ENCODE results near the gene SLC47A2. TPM values are rescaled to one million over a fixed set of nuclear protein-coding genes. Genes with fewer than 3 reads are reported as not detected.

SLC47A2 gene
- total RNA-seq, 1 donor from 2014 or later: not detected

GRCh38 chr17:19757536-19758180 lies 41.3 kb upstream of the SLC47A2 start:
- DNase-seq (ENCODE audit: low read depth): no peak
- no peak overlapping the region for H3K4me3 ChIP-seq (ENCODE audit: low read depth, low read length)
- TF ChIP-seq CTCF (conservative IDR thresholded peaks at IDR 0.05; ENCODE audit: low read depth, low read length): no peak

GRCh38 chr17:19756546-19756945 lies 40.2 kb upstream of the SLC47A2 start:
- no peak overlapping the region for H3K4me3 ChIP-seq (ENCODE audit: low read depth, low read length)
- DNase-seq (ENCODE audit: low read depth): no peak
- no peak for TF ChIP-seq CTCF (conservative IDR thresholded peaks at IDR 0.05; ENCODE audit: low read depth, low read length)

GRCh38 chr17:19755821-19756510 lies 39.6 kb upstream of the SLC47A2 start:
- TF ChIP-seq CTCF (conservative IDR thresholded peaks at IDR 0.05; ENCODE audit: low read depth, low read length): no peak
- no peak for DNase-seq (ENCODE audit: low read depth)

GRCh38 chr17:19755392-19755791 lies 39.0 kb upstream of the SLC47A2 start:
- no peak for DNase-seq (ENCODE audit: low read depth)
- H3K4me3 ChIP-seq (ENCODE audit: low read depth, low read length): no peak overlapping the region
- TF ChIP-seq CTCF (conservative IDR thresholded peaks at IDR 0.05; ENCODE audit: low read depth, low read length): no peak

More at GRCh38 chr17:19755821-19756510, 39.6 kb upstream of the SLC47A2 start:
- H3K4me3 ChIP-seq (ENCODE audit: low read depth, low read length): no peak overlapping the region

GRCh38 chr17:19753661-19754463 lies 37.5 kb upstream of the SLC47A2 start:
- DNase-seq (ENCODE audit: low read depth): no peak
- peak; percentile 84 for TF ChIP-seq CTCF (conservative IDR thresholded peaks at IDR 0.05; ENCODE audit: low read depth, low read length)
- H3K4me3 ChIP-seq (ENCODE audit: low read depth, low read length): no peak overlapping the region

GRCh38 chr17:19753051-19753509 lies 36.7 kb upstream of the SLC47A2 start:
- no peak for TF ChIP-seq CTCF (conservative IDR thresholded peaks at IDR 0.05; ENCODE audit: low read depth, low read length)
- DNase-seq (ENCODE audit: low read depth): peak; percentile 59
- H3K4me3 ChIP-seq (ENCODE audit: low read depth, low read length): no peak overlapping the region

Measured in epithelial cell of proximal tubule (primary cell).